HEK293 (cell line): Measurements from ENCODE around the gene SLC25A36.
A peak's percentile ranks its signal among the peaks of the same experiment; 100 is the strongest.

ENCODE experiments used
- ATF2 ChIP-seq: fragments of 450-650 bp; formaldehyde crosslinking; IDR thresholded peaks from 2 replicates; pipeline ENCODE4 v1.5.1; 2016; ENCODE audit warnings: missing biosample characterization, missing genetic modification characterization, low read depth
- GLI4 ChIP-seq: fragments of 450-650 bp; formaldehyde crosslinking; IDR thresholded peaks from 2 replicates; pipeline ENCODE4 v1.5.1; 2016; ENCODE audit warnings: missing biosample characterization, missing genetic modification characterization
- GLIS2 ChIP-seq: fragments of 450-650 bp; formaldehyde crosslinking; IDR thresholded peaks from 2 replicates; pipeline ENCODE4 v1.5.1; 2016; ENCODE audit warnings: missing biosample characterization, missing genetic modification characterization
- KLF1 ChIP-seq: fragments of 450-650 bp; formaldehyde crosslinking; IDR thresholded peaks from 2 replicates; pipeline ENCODE4 v1.5.1; 2016; ENCODE audit warnings: missing biosample characterization, missing genetic modification characterization
- KLF10 ChIP-seq: fragments of 450-650 bp; IDR thresholded peaks from 2 replicates; pipeline ENCODE4 v1.5.1; 2018; ENCODE audit warnings: missing biosample characterization, mild to moderate bottlenecking, missing genetic modification characterization
- MEIS1 ChIP-seq: sonication (generic); formaldehyde crosslinking; IDR thresholded peaks from 2 replicates; pipeline ENCODE4 v1.8.1; 2022; ENCODE audit warnings: missing genetic modification reagents, mild to moderate bottlenecking, borderline replicate concordance
- OSR2 ChIP-seq: fragments of 450-650 bp; formaldehyde crosslinking; IDR thresholded peaks from 2 replicates; pipeline ENCODE4 v1.5.1; 2016; ENCODE audit warnings: missing biosample characterization, missing genetic modification characterization
- PATZ1 ChIP-seq: fragments of 450-650 bp; formaldehyde crosslinking; IDR thresholded peaks from 2 replicates; pipeline ENCODE4 v1.5.1; 2016; ENCODE audit warnings: missing biosample characterization, missing genetic modification characterization
- SCRT2 ChIP-seq: fragments of 450-650 bp; formaldehyde crosslinking; IDR thresholded peaks from 2 replicates; pipeline ENCODE4 v1.5.1; 2016; ENCODE audit warnings: missing biosample characterization, missing genetic modification characterization
- TCF7L2 ChIP-seq: IDR thresholded peaks from 2 replicates; pipeline ENCODE4 v1.6.1; 2011; ENCODE audit warnings: low read depth, mild to moderate bottlenecking, inconsistent platforms, low read length, moderate library complexity, borderline replicate concordance
- ZBTB17 ChIP-seq: fragments of 450-650 bp; formaldehyde crosslinking; IDR thresholded peaks from 2 replicates; pipeline ENCODE4 v1.5.1; 2016; ENCODE audit warnings: missing biosample characterization, missing genetic modification characterization
- ZBTB26 ChIP-seq: fragments of 450-650 bp; formaldehyde crosslinking; optimal IDR thresholded peaks from 2 replicates; pipeline ENCODE3; 2016; ENCODE audit warnings: missing biosample characterization, mild to moderate bottlenecking, missing genetic modification characterization
- ZEB2 ChIP-seq: fragments of 450-650 bp; formaldehyde crosslinking; IDR thresholded peaks from 2 replicates; pipeline ENCODE4 v1.5.1; 2016; ENCODE audit warnings: missing biosample characterization, missing genetic modification characterization
- ZFP3 ChIP-seq: fragments of 450-650 bp; formaldehyde crosslinking; IDR thresholded peaks from 2 replicates; pipeline ENCODE4 v1.5.1; 2016; ENCODE audit warnings: low read depth, missing biosample characterization, missing genetic modification characterization
- ZNF140 ChIP-seq: fragments of 450-650 bp; formaldehyde crosslinking; IDR thresholded peaks from 2 replicates; pipeline ENCODE4 v1.5.1; 2016; ENCODE audit warnings: missing biosample characterization, missing genetic modification characterization
- ZNF184 ChIP-seq: fragments of 450-650 bp; IDR thresholded peaks from 2 replicates; pipeline ENCODE4 v1.5.1; 2018; ENCODE audit warnings: missing biosample characterization, mild to moderate bottlenecking, missing genetic modification characterization
- ZNF202 ChIP-seq: fragments of 450-650 bp; formaldehyde crosslinking; IDR thresholded peaks from 2 replicates; pipeline ENCODE4 v1.5.1; 2016; ENCODE audit warnings: missing biosample characterization, missing genetic modification characterization, borderline replicate concordance
- ZNF23 ChIP-seq: fragments of 450-650 bp; formaldehyde crosslinking; IDR thresholded peaks from 2 replicates; pipeline ENCODE4 v1.5.1; 2016; ENCODE audit warnings: missing biosample characterization, missing genetic modification characterization, borderline replicate concordance
- ZNF350 ChIP-seq: fragments of 450-650 bp; formaldehyde crosslinking; IDR thresholded peaks from 2 replicates; pipeline ENCODE4 v1.5.0; 2017; ENCODE audit warnings: missing biosample characterization, mild to moderate bottlenecking, missing genetic modification characterization
- ZNF354C ChIP-seq: fragments of 450-650 bp; formaldehyde crosslinking; IDR thresholded peaks from 2 replicates; pipeline ENCODE4 v1.5.1; 2016; ENCODE audit warnings: missing biosample characterization, missing genetic modification characterization, low read depth, borderline replicate concordance
- ZNF394 ChIP-seq: fragments of 450-650 bp; formaldehyde crosslinking; IDR thresholded peaks from 2 replicates; pipeline ENCODE4 v1.5.1; 2016; ENCODE audit warnings: missing biosample characterization, missing genetic modification characterization, mild to moderate bottlenecking, moderate library complexity, borderline replicate concordance
- ZNF398 ChIP-seq: fragments of 450-650 bp; formaldehyde crosslinking; IDR thresholded peaks from 2 replicates; pipeline ENCODE4 v1.5.1; 2017; ENCODE audit warnings: missing biosample characterization, missing genetic modification characterization
- ZNF404 ChIP-seq: fragments of 450-650 bp; formaldehyde crosslinking; IDR thresholded peaks from 2 replicates; pipeline ENCODE4 v1.5.1; 2017; ENCODE audit warnings: missing biosample characterization, missing genetic modification characterization
- ZNF423 ChIP-seq: fragments of 450-650 bp; formaldehyde crosslinking; IDR thresholded peaks from 2 replicates; pipeline ENCODE4 v1.5.1; 2016; ENCODE audit warnings: missing biosample characterization, missing genetic modification characterization
- ZNF513 ChIP-seq: fragments of 450-650 bp; IDR thresholded peaks from 2 replicates; pipeline ENCODE4 v1.5.1; 2018; ENCODE audit warnings: missing biosample characterization, missing genetic modification characterization
- ZNF530 ChIP-seq: fragments of 450-650 bp; formaldehyde crosslinking; IDR thresholded peaks from 2 replicates; pipeline ENCODE4 v1.5.1; 2016; ENCODE audit warnings: low read depth, missing biosample characterization, missing genetic modification characterization
- ZNF549 ChIP-seq: fragments of 450-650 bp; IDR thresholded peaks from 2 replicates; pipeline ENCODE4 v1.5.1; 2018; ENCODE audit warnings: missing biosample characterization, missing genetic modification characterization, mild to moderate bottlenecking, inconsistent platforms, moderate library complexity
- ZNF596 ChIP-seq: fragments of 450-650 bp; IDR thresholded peaks from 2 replicates; pipeline ENCODE4 v1.5.0; 2018; ENCODE audit warnings: missing biosample characterization, mild to moderate bottlenecking, missing genetic modification characterization, moderate library complexity
- ZNF610 ChIP-seq: fragments of 450-650 bp; formaldehyde crosslinking; IDR thresholded peaks from 2 replicates; pipeline ENCODE4 v1.5.1; 2016; ENCODE audit warnings: missing biosample characterization, missing genetic modification characterization, borderline replicate concordance
- ZNF621 ChIP-seq: fragments of 450-650 bp; formaldehyde crosslinking; IDR thresholded peaks from 2 replicates; pipeline ENCODE4 v1.5.1; 2017; ENCODE audit warnings: missing biosample characterization, missing genetic modification characterization
- ZNF623 ChIP-seq: fragments of 450-650 bp; formaldehyde crosslinking; IDR thresholded peaks from 2 replicates; pipeline ENCODE4 v1.5.1; 2016; ENCODE audit warnings: missing biosample characterization, missing genetic modification characterization
- ZNF626 ChIP-seq: fragments of 450-650 bp; sonication (Bioruptor Pico); formaldehyde crosslinking; IDR thresholded peaks from 2 replicates; pipeline ENCODE4 v1.5.1; 2018; ENCODE audit warnings: missing biosample characterization, missing genetic modification characterization, inconsistent platforms
- ZNF776 ChIP-seq: fragments of 450-650 bp; formaldehyde crosslinking; IDR thresholded peaks from 2 replicates; pipeline ENCODE4 v1.5.0; 2017; ENCODE audit warnings: missing biosample characterization, missing genetic modification characterization, borderline replicate concordance
- ZNF791 ChIP-seq: fragments of 450-650 bp; formaldehyde crosslinking; IDR thresholded peaks from 2 replicates; pipeline ENCODE4 v1.5.1; 2016; ENCODE audit warnings: missing biosample characterization, missing genetic modification characterization
- ZXDB ChIP-seq: fragments of 450-650 bp; formaldehyde crosslinking; IDR thresholded peaks from 2 replicates; pipeline ENCODE4 v1.5.1; 2016; ENCODE audit warnings: missing biosample characterization, missing genetic modification characterization

Gene SLC25A36

GRCh38 chr3:140911822-140912221 is 29.8 kb upstream of the SLC25A36 start (continued):
- TF ChIP-seq ZNF776 (tag by site-specific recombination) (no peak), MEIS1 (CRISPR knock-in tag) (no peak), ZNF626 (tag by site-specific recombination) (no peak), ZNF791 (tag by site-specific recombination) (no peak), ZNF23 (tag by site-specific recombination) (no peak), ZNF596 (no peak), ZNF621 (tag by site-specific recombination) (no peak), ZNF398 (tag by site-specific recombination) (no peak), ZNF202 (tag by site-specific recombination) (no peak), ZNF354C (tag by site-specific recombination) (no peak), ZNF350 (tag by site-specific recombination) (no peak), KLF10 (tag by site-specific recombination) (0 out of 2 replicates have a peak, but pooled peaks have one; percentile 42), ZNF423 (peak; percentile 64; the same call in 1 of the 2 replicates), TCF7L2 (no peak), ZFP3 (tag by site-specific recombination) (no peak), ZNF623 (no peak), ZNF549 (tag by site-specific recombination) (no peak), ZNF513 (tag by site-specific recombination) (no peak), ZNF140 (tag by site-specific recombination) (no peak), ATF2 (tag by site-specific recombination) (no peak), ZNF610 (tag by site-specific recombination) (no peak), ZNF530 (tag by site-specific recombination) (no peak), ZNF184 (tag by site-specific recombination) (no peak), SCRT2 (tag by site-specific recombination) (no peak), ZXDB (tag by site-specific recombination) (peak; percentile 78), KLF1 (tag by site-specific recombination) (no peak; the same call in 1 of the 2 replicates), OSR2 (tag by site-specific recombination) (peak; percentile 79; the same call in 1 of the 2 replicates), GLIS2 (tag by site-specific recombination) (no peak), ZNF394 (tag by site-specific recombination) (no peak), ZNF404 (tag by site-specific recombination) (no peak), GLI4 (no peak), ZBTB26 (tag by site-specific recombination) (no peak), ZEB2 (tag by site-specific recombination) (peak; percentile 44; the same call in 1 of the 2 replicates), ZBTB17 (tag by site-specific recombination) (no peak), PATZ1 (tag by site-specific recombination) (peak; percentile 38; the same call in 1 of the 2 replicates)
